WTC11 (cell line): ENCODE data around the gene TCF20. TPM values are rescaled to one million over a fixed set of nuclear protein-coding genes. Genes with fewer than 3 reads are reported as not detected.

Experiments
- CTCF ChIP-seq: fragments of 200-600 bp; IDR thresholded peaks from 2 replicates; pipeline ENCODE4 v1.8.0; 2022; ENCODE audit warnings: antibody characterized with exemption
- FOXP1 ChIP-seq: sonication (generic); formaldehyde crosslinking; IDR thresholded peaks from 2 replicates; pipeline ENCODE4 v1.8.0; 2022; ENCODE audit warnings: missing genetic modification reagents, mild to moderate bottlenecking, moderate library complexity, borderline replicate concordance
- HMGA2 ChIP-seq: fragments of 250-450 bp; sonication (Bioruptor Pico); IDR thresholded peaks from 2 replicates; pipeline ENCODE4 v1.4.0; 2021; ENCODE audit warnings: mild to moderate bottlenecking, moderate library complexity
- MAX ChIP-seq: sonication (generic); formaldehyde crosslinking; IDR thresholded peaks from 2 replicates; pipeline ENCODE4 v1.8.0; 2022; ENCODE audit warnings: mild to moderate bottlenecking, missing genetic modification reagents
- NFATC4 ChIP-seq: fragments of 250-450 bp; sonication (Bioruptor Pico); IDR thresholded peaks from 2 replicates; pipeline ENCODE4 v1.9.0; 2021; ENCODE audit warnings: mild to moderate bottlenecking
- NFE2L1 ChIP-seq: sonication (generic); formaldehyde crosslinking; IDR thresholded peaks from 2 replicates; pipeline ENCODE4 v1.8.1; 2023; ENCODE audit warnings: missing genetic modification reagents
- OVOL2 ChIP-seq: fragments of 250-450 bp; sonication (Bioruptor Pico); IDR thresholded peaks from 2 replicates; pipeline ENCODE4 v1.9.0; 2021; ENCODE audit warnings: mild to moderate bottlenecking, borderline replicate concordance
- TEAD4 ChIP-seq: sonication (generic); formaldehyde crosslinking; IDR thresholded peaks from 2 replicates; pipeline ENCODE4 v1.8.0; 2022; ENCODE audit warnings: mild to moderate bottlenecking, missing genetic modification reagents
- USF2 ChIP-seq: sonication (generic); formaldehyde crosslinking; IDR thresholded peaks from 2 replicates; pipeline ENCODE4 v1.8.1; 2023; ENCODE audit warnings: mild to moderate bottlenecking, missing genetic modification reagents, moderate library complexity
- ZNF232 ChIP-seq: sonication (generic); formaldehyde crosslinking; IDR thresholded peaks from 2 replicates; pipeline ENCODE4 v1.8.0; 2022; ENCODE audit warnings: mild to moderate bottlenecking, missing genetic modification reagents
- ZNF317 ChIP-seq: sonication (generic); formaldehyde crosslinking; IDR thresholded peaks from 2 replicates; pipeline ENCODE4 v1.8.1; 2023; ENCODE audit warnings: low read depth, mild to moderate bottlenecking, moderate library complexity, missing genetic modification reagents, borderline replicate concordance
- ZNF416 ChIP-seq: fragments of 250-450 bp; sonication (Bioruptor Pico); IDR thresholded peaks from 2 replicates; pipeline ENCODE4 v1.9.0; 2021; ENCODE audit warnings: mild to moderate bottlenecking, inconsistent platforms
- total RNA-seq: library from RNA; stranded (reverse); gene quantifications from 3 replicates; pipeline ENCODE4 v1.2.3, GENCODE V29; 2021
- TF ChIP-seq, protein P1 (sequence below): sonication (generic); formaldehyde crosslinking; conservative IDR thresholded peaks from 2 replicates; pipeline ENCODE4 v1.8.1; 2023; ENCODE audit warnings: mild to moderate bottlenecking, low read depth, missing genetic modification reagents, moderate library complexity
- TF ChIP-seq, protein P2 (sequence below): sonication (generic); formaldehyde crosslinking; IDR thresholded peaks from 2 replicates; pipeline ENCODE4 v1.8.1; 2023; ENCODE audit warnings: mild to moderate bottlenecking, moderate library complexity, missing genetic modification reagents
- TF ChIP-seq, protein P3 (sequence below): sonication (generic); formaldehyde crosslinking; IDR thresholded peaks from 2 replicates; pipeline ENCODE4 v1.8.0; 2023; ENCODE audit warnings: missing genetic modification reagents
- TF ChIP-seq, protein P4 (sequence below): sonication (generic); formaldehyde crosslinking; IDR thresholded peaks from 2 replicates; pipeline ENCODE4 v1.8.1; 2022; ENCODE audit warnings: mild to moderate bottlenecking, moderate library complexity, missing genetic modification reagents
- TF ChIP-seq, protein P5 (sequence below): fragments of 250-450 bp; sonication (Bioruptor Pico); IDR thresholded peaks from 2 replicates; pipeline ENCODE4 v1.8.0; 2021; ENCODE audit warnings: mild to moderate bottlenecking
- TF ChIP-seq, protein P6 (sequence below): fragments of 250-450 bp; sonication (Bioruptor Pico); IDR thresholded peaks from 2 replicates; pipeline ENCODE4 v1.9.0; 2021; ENCODE audit warnings: mild to moderate bottlenecking
- TF ChIP-seq, protein P7 (sequence below): sonication (generic); formaldehyde crosslinking; IDR thresholded peaks from 2 replicates; pipeline ENCODE4 v1.8.0; 2022; ENCODE audit warnings: mild to moderate bottlenecking, missing genetic modification reagents

The TCF20 gene
- total RNA-seq, 1 experiment from 2014 or later, result 77.0 TPM

DNA sequence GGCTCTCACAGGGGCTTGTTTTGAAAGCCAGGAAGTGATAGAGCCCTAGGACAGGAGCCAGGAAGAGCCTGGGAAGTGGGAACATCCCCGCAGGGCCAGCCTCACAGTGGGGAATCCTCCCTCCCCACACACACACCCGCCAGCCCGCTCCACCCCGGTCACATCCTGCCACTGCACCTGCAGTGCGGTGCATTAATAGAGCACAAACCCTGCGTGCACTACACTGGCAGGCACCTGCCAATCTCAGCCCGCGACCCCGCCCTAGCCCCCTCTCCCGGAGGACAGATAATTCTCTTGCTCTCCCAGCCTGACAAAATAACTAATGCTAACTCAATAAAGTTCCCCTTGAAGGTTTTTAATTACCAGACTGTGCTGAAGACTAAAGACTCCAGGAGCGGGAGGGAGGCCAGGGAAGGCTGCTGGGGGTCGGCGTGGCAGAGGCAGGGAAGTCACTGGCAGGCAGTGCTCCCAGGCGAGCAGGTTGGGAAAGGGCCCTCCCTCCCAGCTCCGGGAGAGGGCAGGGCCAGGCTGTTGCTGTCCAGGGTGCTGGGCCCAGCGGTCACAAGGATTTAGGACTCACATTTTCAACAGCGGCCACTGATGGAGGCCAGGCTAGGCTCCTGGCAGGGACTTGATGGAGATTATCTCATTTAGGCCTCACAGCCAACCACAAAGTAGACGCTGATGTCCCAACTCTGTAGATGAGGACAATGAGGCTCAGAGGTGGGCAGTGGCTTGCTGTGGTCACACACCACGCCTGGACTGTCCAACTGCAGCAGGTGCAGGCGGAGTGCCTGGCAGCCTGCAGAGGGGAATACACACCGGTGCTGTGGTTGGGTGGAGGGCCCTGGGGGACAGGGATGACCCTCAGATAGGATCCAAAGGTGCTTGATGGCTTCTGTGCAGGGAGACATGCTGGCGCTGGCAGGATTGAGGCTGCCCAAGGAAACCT lies 23.9 kb upstream of the TCF20 start (continued):
- TF ChIP-seq, protein P1, sequence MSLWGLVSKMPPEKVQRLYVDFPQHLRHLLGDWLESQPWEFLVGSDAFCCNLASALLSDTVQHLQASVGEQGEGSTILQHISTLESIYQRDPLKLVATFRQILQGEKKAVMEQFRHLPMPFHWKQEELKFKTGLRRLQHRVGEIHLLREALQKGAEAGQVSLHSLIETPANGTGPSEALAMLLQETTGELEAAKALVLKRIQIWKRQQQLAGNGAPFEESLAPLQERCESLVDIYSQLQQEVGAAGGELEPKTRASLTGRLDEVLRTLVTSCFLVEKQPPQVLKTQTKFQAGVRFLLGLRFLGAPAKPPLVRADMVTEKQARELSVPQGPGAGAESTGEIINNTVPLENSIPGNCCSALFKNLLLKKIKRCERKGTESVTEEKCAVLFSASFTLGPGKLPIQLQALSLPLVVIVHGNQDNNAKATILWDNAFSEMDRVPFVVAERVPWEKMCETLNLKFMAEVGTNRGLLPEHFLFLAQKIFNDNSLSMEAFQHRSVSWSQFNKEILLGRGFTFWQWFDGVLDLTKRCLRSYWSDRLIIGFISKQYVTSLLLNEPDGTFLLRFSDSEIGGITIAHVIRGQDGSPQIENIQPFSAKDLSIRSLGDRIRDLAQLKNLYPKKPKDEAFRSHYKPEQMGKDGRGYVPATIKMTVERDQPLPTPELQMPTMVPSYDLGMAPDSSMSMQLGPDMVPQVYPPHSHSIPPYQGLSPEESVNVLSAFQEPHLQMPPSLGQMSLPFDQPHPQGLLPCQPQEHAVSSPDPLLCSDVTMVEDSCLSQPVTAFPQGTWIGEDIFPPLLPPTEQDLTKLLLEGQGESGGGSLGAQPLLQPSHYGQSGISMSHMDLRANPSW (CRISPR knock-in tag), result no peak
- TF ChIP-seq FOXP1, result peak; percentile 88
- TF ChIP-seq, protein P2, sequence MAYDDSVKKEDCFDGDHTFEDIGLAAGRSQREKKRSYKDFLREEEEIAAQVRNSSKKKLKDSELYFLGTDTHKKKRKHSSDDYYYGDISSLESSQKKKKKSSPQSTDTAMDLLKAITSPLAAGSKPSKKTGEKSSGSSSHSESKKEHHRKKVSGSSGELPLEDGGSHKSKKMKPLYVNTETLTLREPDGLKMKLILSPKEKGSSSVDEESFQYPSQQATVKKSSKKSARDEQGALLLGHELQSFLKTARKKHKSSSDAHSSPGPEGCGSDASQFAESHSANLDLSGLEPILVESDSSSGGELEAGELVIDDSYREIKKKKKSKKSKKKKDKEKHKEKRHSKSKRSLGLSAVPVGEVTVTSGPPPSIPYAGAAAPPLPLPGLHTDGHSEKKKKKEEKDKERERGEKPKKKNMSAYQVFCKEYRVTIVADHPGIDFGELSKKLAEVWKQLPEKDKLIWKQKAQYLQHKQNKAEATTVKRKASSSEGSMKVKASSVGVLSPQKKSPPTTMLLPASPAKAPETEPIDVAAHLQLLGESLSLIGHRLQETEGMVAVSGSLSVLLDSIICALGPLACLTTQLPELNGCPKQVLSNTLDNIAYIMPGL (CRISPR knock-in tag), result no peak
- TF ChIP-seq OVOL2 (CRISPR knock-in tag), result no peak
- TF ChIP-seq HMGA2 (CRISPR knock-in tag), result no peak
- TF ChIP-seq, protein P3, sequence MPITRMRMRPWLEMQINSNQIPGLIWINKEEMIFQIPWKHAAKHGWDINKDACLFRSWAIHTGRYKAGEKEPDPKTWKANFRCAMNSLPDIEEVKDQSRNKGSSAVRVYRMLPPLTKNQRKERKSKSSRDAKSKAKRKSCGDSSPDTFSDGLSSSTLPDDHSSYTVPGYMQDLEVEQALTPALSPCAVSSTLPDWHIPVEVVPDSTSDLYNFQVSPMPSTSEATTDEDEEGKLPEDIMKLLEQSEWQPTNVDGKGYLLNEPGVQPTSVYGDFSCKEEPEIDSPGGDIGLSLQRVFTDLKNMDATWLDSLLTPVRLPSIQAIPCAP (CRISPR knock-in tag), result peak; percentile 76; the same call in 1 of the 2 replicates
- TF ChIP-seq CTCF, result no peak
- TF ChIP-seq ZNF416 (CRISPR knock-in tag), result no peak
- peak; percentile 89; the same call in 1 of the 2 replicates for TF ChIP-seq ZNF232 (CRISPR knock-in tag)
- TF ChIP-seq ZNF317 (CRISPR knock-in tag), result no peak
- TF ChIP-seq, protein P4, sequence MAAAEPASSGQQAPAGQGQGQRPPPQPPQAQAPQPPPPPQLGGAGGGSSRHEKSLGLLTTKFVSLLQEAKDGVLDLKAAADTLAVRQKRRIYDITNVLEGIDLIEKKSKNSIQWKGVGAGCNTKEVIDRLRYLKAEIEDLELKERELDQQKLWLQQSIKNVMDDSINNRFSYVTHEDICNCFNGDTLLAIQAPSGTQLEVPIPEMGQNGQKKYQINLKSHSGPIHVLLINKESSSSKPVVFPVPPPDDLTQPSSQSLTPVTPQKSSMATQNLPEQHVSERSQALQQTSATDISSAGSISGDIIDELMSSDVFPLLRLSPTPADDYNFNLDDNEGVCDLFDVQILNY, result no peak; the same call in 1 of the 2 replicates
- TF ChIP-seq, protein P5, sequence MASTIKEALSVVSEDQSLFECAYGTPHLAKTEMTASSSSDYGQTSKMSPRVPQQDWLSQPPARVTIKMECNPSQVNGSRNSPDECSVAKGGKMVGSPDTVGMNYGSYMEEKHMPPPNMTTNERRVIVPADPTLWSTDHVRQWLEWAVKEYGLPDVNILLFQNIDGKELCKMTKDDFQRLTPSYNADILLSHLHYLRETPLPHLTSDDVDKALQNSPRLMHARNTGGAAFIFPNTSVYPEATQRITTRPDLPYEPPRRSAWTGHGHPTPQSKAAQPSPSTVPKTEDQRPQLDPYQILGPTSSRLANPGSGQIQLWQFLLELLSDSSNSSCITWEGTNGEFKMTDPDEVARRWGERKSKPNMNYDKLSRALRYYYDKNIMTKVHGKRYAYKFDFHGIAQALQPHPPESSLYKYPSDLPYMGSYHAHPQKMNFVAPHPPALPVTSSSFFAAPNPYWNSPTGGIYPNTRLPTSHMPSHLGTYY (CRISPR knock-in tag), result no peak
- peak; percentile 59; the same call in 1 of the 2 replicates for TF ChIP-seq MAX
- TF ChIP-seq USF2 (CRISPR knock-in tag), result no peak
- TF ChIP-seq NFATC4 (CRISPR knock-in tag), result no peak
- TF ChIP-seq, protein P6, sequence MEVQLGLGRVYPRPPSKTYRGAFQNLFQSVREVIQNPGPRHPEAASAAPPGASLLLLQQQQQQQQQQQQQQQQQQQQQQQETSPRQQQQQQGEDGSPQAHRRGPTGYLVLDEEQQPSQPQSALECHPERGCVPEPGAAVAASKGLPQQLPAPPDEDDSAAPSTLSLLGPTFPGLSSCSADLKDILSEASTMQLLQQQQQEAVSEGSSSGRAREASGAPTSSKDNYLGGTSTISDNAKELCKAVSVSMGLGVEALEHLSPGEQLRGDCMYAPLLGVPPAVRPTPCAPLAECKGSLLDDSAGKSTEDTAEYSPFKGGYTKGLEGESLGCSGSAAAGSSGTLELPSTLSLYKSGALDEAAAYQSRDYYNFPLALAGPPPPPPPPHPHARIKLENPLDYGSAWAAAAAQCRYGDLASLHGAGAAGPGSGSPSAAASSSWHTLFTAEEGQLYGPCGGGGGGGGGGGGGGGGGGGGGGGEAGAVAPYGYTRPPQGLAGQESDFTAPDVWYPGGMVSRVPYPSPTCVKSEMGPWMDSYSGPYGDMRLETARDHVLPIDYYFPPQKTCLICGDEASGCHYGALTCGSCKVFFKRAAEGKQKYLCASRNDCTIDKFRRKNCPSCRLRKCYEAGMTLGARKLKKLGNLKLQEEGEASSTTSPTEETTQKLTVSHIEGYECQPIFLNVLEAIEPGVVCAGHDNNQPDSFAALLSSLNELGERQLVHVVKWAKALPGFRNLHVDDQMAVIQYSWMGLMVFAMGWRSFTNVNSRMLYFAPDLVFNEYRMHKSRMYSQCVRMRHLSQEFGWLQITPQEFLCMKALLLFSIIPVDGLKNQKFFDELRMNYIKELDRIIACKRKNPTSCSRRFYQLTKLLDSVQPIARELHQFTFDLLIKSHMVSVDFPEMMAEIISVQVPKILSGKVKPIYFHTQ (CRISPR knock-in tag), result no peak
- TF ChIP-seq TEAD4, result peak; percentile 91
- peak; percentile 82; the same call in 1 of the 2 replicates for TF ChIP-seq NFE2L1 (CRISPR knock-in tag)
- TF ChIP-seq, protein P7, sequence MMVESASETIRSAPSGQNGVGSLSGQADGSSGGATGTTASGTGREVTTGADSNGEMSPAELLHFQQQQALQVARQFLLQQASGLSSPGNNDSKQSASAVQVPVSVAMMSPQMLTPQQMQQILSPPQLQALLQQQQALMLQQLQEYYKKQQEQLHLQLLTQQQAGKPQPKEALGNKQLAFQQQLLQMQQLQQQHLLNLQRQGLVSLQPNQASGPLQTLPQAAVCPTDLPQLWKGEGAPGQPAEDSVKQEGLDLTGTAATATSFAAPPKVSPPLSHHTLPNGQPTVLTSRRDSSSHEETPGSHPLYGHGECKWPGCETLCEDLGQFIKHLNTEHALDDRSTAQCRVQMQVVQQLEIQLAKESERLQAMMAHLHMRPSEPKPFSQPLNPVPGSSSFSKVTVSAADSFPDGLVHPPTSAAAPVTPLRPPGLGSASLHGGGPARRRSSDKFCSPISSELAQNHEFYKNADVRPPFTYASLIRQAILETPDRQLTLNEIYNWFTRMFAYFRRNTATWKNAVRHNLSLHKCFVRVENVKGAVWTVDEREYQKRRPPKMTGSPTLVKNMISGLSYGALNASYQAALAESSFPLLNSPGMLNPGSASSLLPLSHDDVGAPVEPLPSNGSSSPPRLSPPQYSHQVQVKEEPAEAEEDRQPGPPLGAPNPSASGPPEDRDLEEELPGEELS (CRISPR knock-in tag), result peak; percentile 94
